Adipose tissue (tissue), 3 donors: ENCODE measurements around the gene ISCU. TPM values are rescaled to one million over a fixed set of nuclear protein-coding genes. Genes with fewer than 3 reads are reported as not detected.
"Not testable (repeated sequence)": the region's sequence is repeated elsewhere in the genome, so short reads cannot be mapped to it uniquely, and the experiment has no call there.

Experiments used
- H3K27ac ChIP-seq: one replicate; pipeline ENCODE4 v1.5.1; 2013; ENCODE audit warnings: low read depth, low read length
- WGBS, 3 donors: extraction: QIAGEN DNeasy Blood & Tissue Kit; methylation state at CpG; one replicate each; pipeline ENCODE4 v1.1.7; 2013; 5-methylcytosine and 5-hydroxymethylcytosine counted together
- polyA plus RNA-seq, 3 donors: library from polyadenylated mRNA; stranded (reverse); fragments of 200-250 nt; gene quantifications; one replicate each; pipeline ENCODE4 v1.2.3, GENCODE V29; 2013
- donor health status: healthy with polysubstance abuse.
- donor health status: Bipolar disorder and iron deficiency.
- donor health status: healthy.

Gene ISCU
- polyA plus RNA-seq, 3 donors: 59.0 to 267 (median 184) TPM

GRCh38 chr12:108582509-108582908, 20.1 kb downstream of the ISCU start:
- WGBS, 3 donors: 79 to 88% (median 84%) methylated on average over 9 of the region's 9 CpGs
- H3K27ac ChIP-seq: no peak overlapping the region

GRCh38 chr12:108582978-108583770, 20.8 kb downstream of the ISCU start:
- WGBS, 3 donors: 79 to 86% (median 79%) methylated on average over 10 of the region's 10 CpGs
- no peak overlapping the region for H3K27ac ChIP-seq

- WGBS, 3 donors: 48 to 81% (median 59%) methylated on average over 7 of the region's 7 CpGs
- H3K27ac ChIP-seq: no peak overlapping the region
Measured at GRCh38 chr12:108583991-108584390, 21.6 kb downstream of the ISCU start.

- no peak overlapping the region for H3K27ac ChIP-seq
- WGBS, 3 donors: 69 to 87% (median 87%) methylated on average over 3 of the region's 3 CpGs
Measured at GRCh38 chr12:108584456-108585065, 22.2 kb downstream of the ISCU start.

GRCh38 chr12:108585864-108586263, 23.5 kb downstream of the ISCU start:
- no peak overlapping the region for H3K27ac ChIP-seq
- 41 to 76% (median 69%) methylated on average over 4 of the region's 4 CpGs for WGBS, 3 donors

GRCh38 chr12:108586306-108586705, 23.9 kb downstream of the ISCU start:
- WGBS, 3 donors: 82 to 93% (median 93%) methylated on average over 11 of the region's 11 CpGs
- H3K27ac ChIP-seq: no peak overlapping the region

- 56 to 80% (median 69%) methylated on average over 4 of the region's 4 CpGs for WGBS, 3 donors
- no peak overlapping the region for H3K27ac ChIP-seq
Measured at GRCh38 chr12:108587826-108588225, 25.4 kb downstream of the ISCU start.

GRCh38 chr12:108589028-108589839, 26.8 kb downstream of the ISCU start:
- WGBS, 3 donors: 32 to 46% (median 44%) methylated on average over 15 of the region's 15 CpGs
- no peak overlapping the region for H3K27ac ChIP-seq

GRCh38 chr12:108589840-108590229, 27.4 kb downstream of the ISCU start:
- H3K27ac ChIP-seq: no peak overlapping the region
- 59 to 75% (median 74%) methylated on average over 6 to 7 of the region's 7 CpGs for WGBS, 3 donors

GRCh38 chr12:108590463-108590862, 28.1 kb downstream of the ISCU start:
- WGBS, 3 donors: 77 to 82% (median 78%) methylated on average over 9 of the region's 9 CpGs

GRCh38 chr12:108591267-108591980, 29.0 kb downstream of the ISCU start:
- 81 to 89% (median 88%) methylated on average over 22 of the region's 22 CpGs for WGBS, 3 donors
- H3K27ac ChIP-seq: no peak overlapping the region

More at GRCh38 chr12:108590463-108590862, 28.1 kb downstream of the ISCU start:
- H3K27ac ChIP-seq: not testable (repeated sequence)

GRCh38 chr12:108592033-108592909, 29.9 kb downstream of the ISCU start:
- no peak overlapping the region for H3K27ac ChIP-seq
- 92 to 94% (median 94%) methylated on average over 25 of the region's 25 CpGs for WGBS, 3 donors

GRCh38 chr12:108594323-108594903, 32.0 kb downstream of the ISCU start:
- WGBS, 3 donors: 96 to 97% (median 96%) methylated on average over 10 of the region's 10 CpGs
- H3K27ac ChIP-seq: no peak overlapping the region

GRCh38 chr12:108594960-108595710, 32.7 kb downstream of the ISCU start:
- no peak overlapping the region for H3K27ac ChIP-seq

GRCh38 chr12:108595711-108596647, 33.6 kb downstream of the ISCU start:
- 70 to 77% (median 74%) methylated on average over 17 of the region's 17 CpGs for WGBS, 3 donors
- H3K27ac ChIP-seq: no peak overlapping the region

More at GRCh38 chr12:108594960-108595710, 32.7 kb downstream of the ISCU start:
- WGBS, 3 donors: 89 to 96% (median 93%) methylated on average over 7 of the region's 7 CpGs
